GM12891 (cell line): Measurements from ENCODE around the gene SMCO1.

Source experiments
- POLR2A ChIP-seq: IDR thresholded peaks from 2 replicates; pipeline ENCODE4 v1.6.1; 2011; ENCODE audit warnings: low read depth, low read length, control low read depth
- POLR2AphosphoS5 ChIP-seq: IDR thresholded peaks from 2 replicates; pipeline ENCODE4 v1.6.1; 2011; ENCODE audit warnings: low read depth, low read length, control low read depth

- no peak for TF ChIP-seq POLR2AphosphoS5
- TF ChIP-seq POLR2A: no peak
These were observed 19.0 kb downstream of the SMCO1 start for GRCh38 chr3:196496183-196496582.
